GM23338 (cell line): ENCODE data around the gene PRPH. TPM values are rescaled to one million over a fixed set of nuclear protein-coding genes. Genes with fewer than 3 reads are reported as not detected.
"Not testable (repeated sequence)": the region's sequence is repeated elsewhere in the genome, so short reads cannot be mapped to it uniquely, and the experiment has no call there.

Source experiments
- ATAC-seq: fragments of 200-7000 bp; cut with Tn5 transposase; 3 replicates; pipeline ENCODE4 v1.9.1; 2020
- DNase-seq: peaks from one replicate; pipeline ENCODE4 v3.0.0-alpha.2; 2015; ENCODE audit warnings: low spot score
- H2AFZ ChIP-seq: fragments of 200-600 bp; sonication (generic); 2 replicates; pipeline ENCODE4 v1.8.0; 2016; ENCODE audit warnings: antibody characterized with exemption, mild to moderate bottlenecking, moderate library complexity
- H3F3A ChIP-seq: fragments of 200-600 bp; sonication (generic); replicated peaks from 2 replicates; pipeline ENCODE4 v1.8.0; 2017; ENCODE audit warnings: antibody characterized with exemption, mixed run types, low read depth
- H3K27ac ChIP-seq: fragments of 200-600 bp; sonication (generic); 2 replicates; pipeline ENCODE4 v1.6.1; 2016; ENCODE audit warnings: low read depth
- H3K27me3 ChIP-seq: fragments of 200-600 bp; sonication (generic); 2 replicates; pipeline ENCODE4 v1.8.0; 2016; ENCODE audit warnings: mild to moderate bottlenecking, mixed run types, moderate library complexity; ENCODE audit not compliant: insufficient read depth
- H3K36me3 ChIP-seq: fragments of 200-600 bp; sonication (generic); 2 replicates; pipeline ENCODE4 v1.8.0; 2016; ENCODE audit warnings: mild to moderate bottlenecking; ENCODE audit not compliant: insufficient read depth
- H3K4me1 ChIP-seq: fragments of 200-600 bp; sonication (generic); 2 replicates; pipeline ENCODE4 v1.8.0; 2016; ENCODE audit warnings: mild to moderate bottlenecking, moderate library complexity; ENCODE audit not compliant: insufficient read depth
- H3K4me2 ChIP-seq: fragments of 200-600 bp; sonication (generic); 2 replicates; pipeline ENCODE4 v1.7.1; 2017; ENCODE audit warnings: mixed run types
- H3K4me3 ChIP-seq: fragments of 200-600 bp; sonication (generic); 2 replicates; pipeline ENCODE4 v1.6.1; 2016; ENCODE audit warnings: mixed run types
- H3K79me2 ChIP-seq: fragments of 200-600 bp; sonication (generic); replicated peaks from 2 replicates; pipeline ENCODE4 v1.8.0; 2017; ENCODE audit warnings: mild to moderate bottlenecking; ENCODE audit not compliant: insufficient read depth
- H3K9me2 ChIP-seq: fragments of 200-600 bp; sonication (generic); 2 replicates; pipeline ENCODE4 v1.8.0; 2017; ENCODE audit not compliant: insufficient read depth
- H4K20me1 ChIP-seq: fragments of 200-600 bp; sonication (generic); replicated peaks from 2 replicates; pipeline ENCODE4 v1.8.0; 2017; ENCODE audit warnings: mild to moderate bottlenecking; ENCODE audit not compliant: insufficient read depth
- H3K27ac Mint-ChIP-seq: 2 replicates; pipeline ENCODE4 v1.8.0; 2020; ENCODE audit warnings: inconsistent platforms, mild to moderate bottlenecking, moderate library complexity, mixed read lengths
- H3K27me3 Mint-ChIP-seq: 3 replicates; pipeline ENCODE4 v1.8.0; 2022; ENCODE audit warnings: low read depth, mild to moderate bottlenecking, moderate library complexity, mixed read lengths, inconsistent platforms; ENCODE audit not compliant: insufficient read depth, poor library complexity
- H3K36me3 Mint-ChIP-seq: 3 replicates; pipeline ENCODE4 v1.8.0; 2021; ENCODE audit warnings: low read depth, mild to moderate bottlenecking, inconsistent platforms, moderate library complexity, mixed read lengths
- H3K4me1 Mint-ChIP-seq: 3 replicates; pipeline ENCODE4 v1.8.0; 2020; ENCODE audit warnings: mild to moderate bottlenecking, inconsistent platforms, mixed read lengths
- H3K4me3 Mint-ChIP-seq: 3 replicates; pipeline ENCODE4 v1.8.0; 2021; ENCODE audit warnings: moderate library complexity, mild to moderate bottlenecking, inconsistent platforms, mixed read lengths
- H3K9me3 Mint-ChIP-seq: 3 replicates; pipeline ENCODE4 v1.8.0; 2020; ENCODE audit warnings: moderate library complexity, mild to moderate bottlenecking, inconsistent platforms, mixed read lengths
- EZH2 ChIP-seq: fragments of 200-600 bp; sonication (generic); IDR thresholded peaks from one replicate; pipeline ENCODE4 v1.8.0; 2017; ENCODE audit warnings: antibody characterized with exemption, mild to moderate bottlenecking, low read depth; ENCODE audit not compliant: unreplicated experiment
- ZNF331 ChIP-seq: fragments of 250-450 bp; sonication (Bioruptor Pico); IDR thresholded peaks from 2 replicates; pipeline ENCODE4 v1.5.0; 2020; ENCODE audit warnings: low read depth, mild to moderate bottlenecking, moderate library complexity
- polyA plus RNA-seq: library from polyadenylated mRNA; unstranded; fragments of >200 nt; fragmentation: Nextera tagmentation; extraction: Ambion mirVana; gene quantifications from 2 replicates; pipeline ENCODE4 v1.2.1, GENCODE V29; 2016
- total RNA-seq: library from RNA; depleted of rRNA; stranded (reverse); fragments of >200 nt; shearing (Covaris generic); gene quantifications from 2 replicates; pipeline ENCODE4 v1.2.3, GENCODE V29; 2014
- TF ChIP-seq, protein P1 (sequence below), 2 experiments: fragments of 200-600 bp in 1 of 2; sonication (generic) in 1 of 2; conservative IDR thresholded peaks; 2 replicates each; pipeline versions ENCODE4 v1.5.1 to v1.6.1; 2016 to 2017; ENCODE audit warnings: antibody characterized with exemption in 2 of 2, low read depth in 2 of 2, mild to moderate bottlenecking in 2 of 2, moderate library complexity in 1 of 2

The PRPH gene
- total and polyA plus RNA-seq, 2 experiments from 2014 or later = 0.24 to 0.36 TPM

GRCh38 chr12:49333778-49334177 lies 38.8 kb downstream of the PRPH start:
- not testable (repeated sequence) for H3K27ac Mint-ChIP-seq, H3K9me2 ChIP-seq, H3K4me3 Mint-ChIP-seq, H3K4me3 ChIP-seq, H3K36me3 ChIP-seq, H2AFZ ChIP-seq, DNase-seq, H3K79me2 ChIP-seq, H3K9me3 Mint-ChIP-seq, H3K27ac ChIP-seq, ATAC-seq, H3K4me2 ChIP-seq
- Histone ChIP-seq H3F3A (peaks cover 31% of the 10 kb centered on the region), H4K20me1 (peaks cover 14% of the 10 kb centered on the region), H3K4me1 (peaks cover 23% of the 10 kb centered on the region), H3K27me3 (peaks cover 78% of the 10 kb centered on the region)
- peaks cover 80% of the 10 kb centered on the region for H3K27me3 Mint-ChIP-seq
- H3K4me1 Mint-ChIP-seq = peaks cover 43% of the 10 kb centered on the region
- peak; percentile 44 for TF ChIP-seq EZH2
- peaks cover 22% of the 10 kb centered on the region for H3K36me3 Mint-ChIP-seq

GRCh38 chr12:49334226-49334625 lies 39.3 kb downstream of the PRPH start:
- Histone ChIP-seq H3K4me1 (peaks cover 27% of the 10 kb centered on the region), H3F3A (peaks cover 31% of the 10 kb centered on the region), H3K4me3 (no peak overlapping the region), H4K20me1 (peaks cover 14% of the 10 kb centered on the region), H3K27me3 (peaks cover 83% of the 10 kb centered on the region), H3K36me3 (no peaks in the 10 kb centered on the region), H3K4me2 (no peak overlapping the region), H3K79me2 (no peaks in the 10 kb centered on the region), H3K27ac (no peak overlapping the region), H2AFZ (no peak overlapping the region), H3K9me2 (no peaks in the 10 kb centered on the region)
- DNase-seq = no peak
- no peak for ATAC-seq
- H3K36me3 Mint-ChIP-seq = peaks cover 18% of the 10 kb centered on the region
- no peak overlapping the region for H3K27ac Mint-ChIP-seq
- H3K4me1 Mint-ChIP-seq = peaks cover 48% of the 10 kb centered on the region
- peaks cover 84% of the 10 kb centered on the region for H3K27me3 Mint-ChIP-seq
- peak; percentile 0 for TF ChIP-seq EZH2
- TF ChIP-seq, protein P1, sequence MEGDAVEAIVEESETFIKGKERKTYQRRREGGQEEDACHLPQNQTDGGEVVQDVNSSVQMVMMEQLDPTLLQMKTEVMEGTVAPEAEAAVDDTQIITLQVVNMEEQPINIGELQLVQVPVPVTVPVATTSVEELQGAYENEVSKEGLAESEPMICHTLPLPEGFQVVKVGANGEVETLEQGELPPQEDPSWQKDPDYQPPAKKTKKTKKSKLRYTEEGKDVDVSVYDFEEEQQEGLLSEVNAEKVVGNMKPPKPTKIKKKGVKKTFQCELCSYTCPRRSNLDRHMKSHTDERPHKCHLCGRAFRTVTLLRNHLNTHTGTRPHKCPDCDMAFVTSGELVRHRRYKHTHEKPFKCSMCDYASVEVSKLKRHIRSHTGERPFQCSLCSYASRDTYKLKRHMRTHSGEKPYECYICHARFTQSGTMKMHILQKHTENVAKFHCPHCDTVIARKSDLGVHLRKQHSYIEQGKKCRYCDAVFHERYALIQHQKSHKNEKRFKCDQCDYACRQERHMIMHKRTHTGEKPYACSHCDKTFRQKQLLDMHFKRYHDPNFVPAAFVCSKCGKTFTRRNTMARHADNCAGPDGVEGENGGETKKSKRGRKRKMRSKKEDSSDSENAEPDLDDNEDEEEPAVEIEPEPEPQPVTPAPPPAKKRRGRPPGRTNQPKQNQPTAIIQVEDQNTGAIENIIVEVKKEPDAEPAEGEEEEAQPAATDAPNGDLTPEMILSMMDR (conservative IDR thresholded peaks at IDR 0.05; ENCODE audit: low read depth in 2 of 2) = no peak
- 0 out of 3 replicates have a peak overlapping the region, but pooled peaks have one; percentile 2 for H3K4me3 Mint-ChIP-seq
- peaks cover 5% of the 10 kb centered on the region; the same call in 2 of the 3 replicates for H3K9me3 Mint-ChIP-seq

DNA sequence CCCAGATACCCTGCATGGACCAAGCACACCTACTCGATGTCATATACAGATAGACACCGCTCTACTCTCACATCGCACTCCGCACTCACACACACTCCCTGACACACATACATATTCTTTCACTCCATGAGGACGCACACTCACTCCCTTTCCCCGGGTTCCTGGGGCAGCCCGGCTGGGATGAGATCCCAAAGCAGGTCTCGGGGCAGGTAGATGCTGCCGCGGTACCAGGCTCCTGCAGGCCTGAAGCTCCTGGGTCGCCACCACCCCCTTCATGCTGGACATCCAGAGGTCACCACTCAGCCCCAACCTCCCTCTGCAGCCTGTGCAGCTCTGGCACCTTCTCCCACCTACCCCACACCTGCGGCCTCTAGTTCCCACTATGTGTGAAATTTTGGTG lies 39.7 kb downstream of the PRPH start:
- Histone ChIP-seq H3K79me2 (no peaks in the 10 kb centered on the region), H3K4me1 (peaks cover 32% of the 10 kb centered on the region), H3K9me2 (no peaks in the 10 kb centered on the region), H2AFZ (no peak overlapping the region), H3K27me3 (peaks cover 87% of the 10 kb centered on the region), H3F3A (peaks cover 33% of the 10 kb centered on the region), H4K20me1 (peaks cover 14% of the 10 kb centered on the region), H3K27ac (no peak overlapping the region), H3K4me2 (no peak overlapping the region), H3K36me3 (no peaks in the 10 kb centered on the region), H3K4me3 (no peak overlapping the region)
- peaks cover 5% of the 10 kb centered on the region; the same call in 2 of the 3 replicates for H3K9me3 Mint-ChIP-seq
- H3K36me3 Mint-ChIP-seq = peaks cover 16% of the 10 kb centered on the region
- H3K4me3 Mint-ChIP-seq = 0 out of 3 replicates have a peak overlapping the region, but pooled peaks have one; percentile 2
- ATAC-seq (no peak), DNase-seq (no peak)
- TF ChIP-seq ZNF331 (CRISPR knock-in tag) (no peak), EZH2 (peak; percentile 80)
- no peak overlapping the region for H3K27ac Mint-ChIP-seq
- peaks cover 89% of the 10 kb centered on the region for H3K27me3 Mint-ChIP-seq
- H3K4me1 Mint-ChIP-seq = peaks cover 52% of the 10 kb centered on the region
